ENCODE measurements around the gene C12orf42.

- TF ChIP-seq POLR2A (IDR thresholded peaks at IDR 0.05; ENCODE audit: low read length) (no peak), GATA1 (IDR thresholded peaks at IDR 0.05; ENCODE audit: low read depth, low read length) (no peak)
Measured at GRCh38 chr12:103499571-103499970, 3.8 kb upstream of the C12orf42 start.

All from erythroblast (primary cell).